Measurements from ENCODE around the gene LRRC7.
A peak's percentile ranks its signal among the peaks of the same experiment; 100 is the strongest.

LRRC7 gene

DNA sequence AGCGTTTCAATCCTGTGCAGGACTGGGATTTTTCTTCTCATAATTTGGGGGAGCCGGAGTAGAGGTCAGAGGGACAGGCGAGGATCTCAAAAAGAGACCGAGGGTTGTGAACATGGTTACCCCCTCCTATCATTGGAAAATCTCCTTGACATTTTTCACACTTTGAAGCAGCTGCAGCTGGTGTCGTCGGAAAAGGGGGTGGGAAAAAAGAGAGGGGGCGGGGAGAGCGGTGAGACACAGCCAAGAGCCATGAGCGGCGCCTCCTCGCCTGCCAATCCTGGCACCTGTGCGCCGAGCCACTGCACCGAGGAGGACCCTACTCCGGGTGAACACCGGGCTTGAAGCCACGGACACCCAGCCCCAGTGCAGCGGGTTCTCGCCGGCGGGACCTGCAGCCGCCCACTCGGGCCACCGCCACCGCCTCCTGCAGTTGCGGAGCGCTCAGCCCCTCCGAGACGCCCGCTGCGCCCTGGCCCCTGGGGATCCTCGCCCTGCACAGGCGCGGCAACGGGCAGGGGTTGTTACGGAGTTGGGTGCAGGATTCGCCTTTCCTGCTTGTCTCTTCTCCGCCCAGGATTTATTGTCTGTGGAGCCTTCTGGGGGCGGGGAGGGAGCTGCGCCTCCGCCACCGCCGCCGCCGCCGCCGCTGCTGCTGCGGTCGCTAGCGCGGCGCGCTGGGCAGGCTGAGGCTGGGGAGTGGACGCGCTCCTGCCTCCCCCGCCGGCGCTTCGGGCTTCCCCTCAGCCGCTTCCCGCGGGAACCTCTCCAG, at the start of gene LRRC7:
TSS of gene LRRC7 (plus strand) at position 271 of the 769 bp plus-strand sequence. CDS start 718 bp downstream, outside the sequence.
- peak; percentile 15 for DNase-seq (ENCODE audit: low spot score)

DNA sequence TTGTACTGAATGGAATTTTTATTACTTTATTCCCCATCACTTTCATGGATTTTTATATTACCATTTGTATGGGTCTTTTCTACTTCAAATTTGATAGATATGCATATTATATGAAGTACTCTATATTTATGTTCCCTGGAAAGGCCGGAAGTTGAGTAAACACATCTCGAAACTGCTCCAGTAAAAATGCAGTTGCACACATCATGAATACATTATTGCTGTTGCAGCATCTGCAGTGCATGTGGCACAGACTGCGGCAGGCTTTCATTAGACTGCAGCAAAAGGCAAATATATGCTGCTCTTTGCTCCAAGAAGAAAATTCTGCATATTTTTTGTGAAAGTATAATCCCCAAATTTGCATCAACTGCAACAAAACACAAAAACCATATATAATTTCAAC, 48.7 kb upstream of the LRRC7 start:
- no peak for DNase-seq (ENCODE audit: low spot score)

DNA sequence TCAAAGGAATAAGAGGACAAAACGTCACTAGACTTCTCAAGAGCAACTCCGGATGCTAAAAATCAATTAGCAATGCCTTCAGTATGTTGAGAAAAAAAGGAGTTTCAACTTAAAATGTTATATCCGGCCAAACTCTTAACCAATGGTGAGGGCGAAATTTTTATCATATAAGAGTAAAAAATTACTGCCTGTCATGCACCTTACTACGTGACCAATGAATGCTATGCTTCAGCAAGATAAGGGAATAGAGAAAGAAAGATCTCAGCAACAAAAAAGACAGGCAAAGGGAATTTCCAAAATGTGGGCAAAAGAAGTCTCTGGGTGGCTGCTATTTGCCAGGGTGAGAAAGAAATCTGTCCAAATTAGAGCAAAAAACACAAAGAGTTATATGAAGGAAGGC, 47.4 kb upstream of the LRRC7 start:
- no peak for DNase-seq (ENCODE audit: low spot score)

DNA sequence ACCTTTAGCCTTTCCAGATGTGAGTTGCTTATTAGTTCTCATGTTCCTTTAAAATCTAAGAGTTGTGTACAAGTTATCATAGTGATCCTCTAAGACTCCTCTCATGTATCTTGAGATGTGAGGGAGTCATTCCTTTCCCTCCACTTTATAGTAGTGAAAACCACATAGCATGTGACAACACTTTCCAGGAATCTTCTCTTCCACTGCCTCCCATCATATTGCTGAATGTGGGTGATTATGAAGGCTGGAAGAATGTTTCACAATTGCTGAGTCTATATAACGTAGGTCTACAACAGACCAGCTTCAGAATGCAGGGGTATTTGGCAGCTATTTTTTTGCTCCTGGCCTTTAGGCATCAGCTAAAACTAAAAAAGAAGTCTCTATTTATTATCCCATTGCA, 44.7 kb upstream of the LRRC7 start:
- no peak for DNase-seq (ENCODE audit: low spot score)

GRCh38 chr1:69523461-69523860, 44.3 kb upstream of the LRRC7 start:
- no peak for DNase-seq (ENCODE audit: low spot score)

- DNase-seq (ENCODE audit: low spot score): no peak
Observed at GRCh38 chr1:69524015-69524414, 43.7 kb upstream of the LRRC7 start.

GRCh38 chr1:69527273-69527672, 40.4 kb upstream of the LRRC7 start:
- no peak for DNase-seq (ENCODE audit: low spot score)

DNA sequence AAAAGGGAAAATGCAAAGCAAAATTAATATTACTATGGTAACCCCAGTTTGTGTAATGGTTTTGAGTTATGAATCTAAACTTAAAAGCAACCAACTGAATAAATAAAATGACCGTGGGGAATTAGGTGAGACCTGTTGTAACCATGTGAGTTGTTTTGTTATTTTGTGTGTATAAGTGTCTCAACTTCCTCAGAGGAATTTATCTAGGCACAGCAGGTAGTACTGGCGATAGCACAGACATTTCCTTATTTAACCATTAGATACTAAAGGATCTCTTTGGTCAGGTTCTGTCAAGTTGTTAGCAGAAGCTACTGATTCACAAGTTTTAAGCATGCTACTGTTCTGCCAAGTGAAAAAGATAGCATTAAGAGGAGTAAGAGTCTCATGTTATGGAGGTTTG, 39.3 kb upstream of the LRRC7 start:
- no peak for DNase-seq (ENCODE audit: low spot score)

GRCh38 chr1:69533343-69533742, 34.4 kb upstream of the LRRC7 start:
- DNase-seq (ENCODE audit: low spot score): no peak

DNA sequence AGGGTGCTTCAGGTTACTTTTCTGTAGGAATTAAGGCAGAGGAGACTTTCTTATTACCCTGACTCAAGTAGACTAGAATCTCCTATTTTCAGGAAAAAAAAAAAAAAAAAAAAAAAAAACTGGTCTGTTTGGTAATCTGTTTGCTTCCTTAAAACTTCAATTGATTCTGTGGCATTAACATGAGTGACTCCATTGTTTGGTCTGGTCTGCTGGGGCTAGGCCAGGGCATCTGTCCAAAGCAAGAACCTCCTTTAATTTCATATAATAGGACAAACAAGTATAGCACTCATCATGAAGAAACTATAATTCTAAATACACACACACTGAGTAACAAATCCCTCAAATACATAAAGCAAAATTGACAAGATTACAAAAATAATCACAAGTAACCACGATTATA, 32.9 kb upstream of the LRRC7 start:
- DNase-seq (ENCODE audit: low spot score): no peak

GRCh38 chr1:69535490-69535889, 32.2 kb upstream of the LRRC7 start:
- DNase-seq (ENCODE audit: low spot score): no peak

- DNase-seq (ENCODE audit: low spot score): no peak
Observed at GRCh38 chr1:69540052-69540451, 27.7 kb upstream of the LRRC7 start.

DNA sequence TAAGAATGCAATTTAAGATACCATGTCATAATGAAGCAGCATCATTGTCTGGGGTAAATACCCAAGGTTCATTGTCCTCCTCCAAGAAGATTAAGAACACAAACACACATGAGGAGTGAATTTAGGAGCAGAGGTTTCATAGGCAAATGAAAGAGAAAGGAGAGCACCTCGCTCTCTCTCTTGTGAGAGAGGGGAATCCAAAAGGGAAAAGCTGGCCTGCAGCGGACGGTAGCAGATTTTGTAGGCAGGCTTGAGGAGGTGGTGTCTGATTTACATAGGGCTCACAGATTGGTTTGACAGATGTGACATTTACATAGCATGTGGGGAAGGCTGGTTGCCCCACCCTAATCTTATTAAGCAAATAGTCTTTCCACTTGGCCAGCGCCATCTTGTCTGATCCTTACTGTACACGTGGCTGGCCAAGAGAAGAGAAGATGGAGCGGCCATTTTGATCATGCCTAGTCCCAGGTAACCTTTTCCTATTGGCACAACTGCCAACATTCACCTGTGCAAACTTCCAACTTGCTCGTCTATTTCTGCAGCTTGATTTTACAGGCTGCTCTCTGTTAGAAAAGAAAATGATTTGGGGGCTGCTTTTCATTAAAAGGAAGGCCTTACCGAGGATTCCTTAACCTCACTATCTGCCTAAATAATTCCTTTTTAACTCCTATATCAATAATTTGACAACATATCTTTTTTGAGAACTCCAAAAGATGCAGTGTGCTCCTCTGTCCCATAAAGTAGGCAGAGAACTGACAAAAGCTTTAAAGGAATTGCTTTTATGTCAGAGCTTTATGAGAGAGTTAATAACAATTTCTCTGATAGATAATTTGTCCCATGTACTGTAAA, 16.0 kb upstream of the LRRC7 start:
- no peak for DNase-seq (ENCODE audit: low spot score)

DNA sequence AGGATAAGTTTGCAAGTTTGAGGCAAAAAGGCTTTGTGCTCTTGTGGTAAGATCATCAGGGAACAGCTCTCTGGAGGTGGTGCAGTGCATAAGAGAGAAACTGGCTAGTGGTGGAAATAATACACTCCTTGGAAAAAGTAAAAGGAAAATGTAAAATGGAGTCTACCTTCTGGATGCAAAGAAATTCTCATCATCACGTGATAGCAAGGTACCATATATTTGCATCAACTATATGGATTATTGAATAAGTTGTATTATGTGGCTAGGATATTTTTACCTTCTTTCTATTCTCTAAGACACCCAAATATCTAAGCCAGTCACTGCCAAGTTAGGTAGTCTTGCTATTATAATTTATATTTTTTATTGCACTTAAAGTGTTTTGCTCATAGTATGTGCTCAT, 14.0 kb upstream of the LRRC7 start:
- no peak for DNase-seq (ENCODE audit: low spot score)

- DNase-seq (ENCODE audit: low spot score): no peak
Observed at GRCh38 chr1:69568421-69569174, 876 bp downstream of the LRRC7 start.

- no peak for DNase-seq (ENCODE audit: low spot score)
Observed at GRCh38 chr1:69569175-69569541, 1.4 kb downstream of the LRRC7 start.

DNA sequence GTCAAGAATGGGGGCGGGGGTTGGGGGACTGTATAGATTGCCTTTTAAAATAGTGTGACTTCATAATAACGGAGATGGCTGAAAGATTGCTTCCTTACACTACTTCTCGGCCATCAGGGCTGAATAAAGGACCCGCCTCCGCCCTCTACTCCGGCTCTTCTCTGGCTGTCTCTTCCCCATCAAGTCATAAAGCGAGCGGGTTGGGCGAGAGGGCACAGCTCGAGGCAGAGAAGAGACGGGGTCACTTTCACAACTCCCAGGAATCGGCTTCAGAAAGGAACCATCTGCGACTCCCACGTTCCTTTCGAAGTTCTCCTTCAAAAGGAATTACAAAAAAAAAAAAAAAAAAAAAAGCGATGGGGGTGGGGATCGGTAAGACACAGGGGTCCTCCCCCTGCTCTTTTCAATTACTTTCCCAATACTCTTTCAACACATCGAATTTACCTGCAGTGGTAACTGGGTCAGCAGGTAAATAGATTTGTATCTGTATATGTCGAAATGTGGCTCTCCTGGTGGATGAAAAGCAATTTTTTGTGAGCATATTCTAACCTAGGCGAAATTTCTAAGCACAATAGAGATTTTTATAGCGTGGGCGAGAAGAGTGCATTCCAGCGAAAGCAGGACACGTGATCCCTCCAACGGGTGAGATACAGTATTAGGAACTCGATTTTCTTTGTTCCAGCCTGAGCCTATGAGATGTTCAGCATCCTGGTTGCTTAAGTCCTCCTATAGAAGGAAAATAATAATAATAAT, 2.0 kb downstream of the LRRC7 start:
- DNase-seq (ENCODE audit: low spot score): no peak

DNA sequence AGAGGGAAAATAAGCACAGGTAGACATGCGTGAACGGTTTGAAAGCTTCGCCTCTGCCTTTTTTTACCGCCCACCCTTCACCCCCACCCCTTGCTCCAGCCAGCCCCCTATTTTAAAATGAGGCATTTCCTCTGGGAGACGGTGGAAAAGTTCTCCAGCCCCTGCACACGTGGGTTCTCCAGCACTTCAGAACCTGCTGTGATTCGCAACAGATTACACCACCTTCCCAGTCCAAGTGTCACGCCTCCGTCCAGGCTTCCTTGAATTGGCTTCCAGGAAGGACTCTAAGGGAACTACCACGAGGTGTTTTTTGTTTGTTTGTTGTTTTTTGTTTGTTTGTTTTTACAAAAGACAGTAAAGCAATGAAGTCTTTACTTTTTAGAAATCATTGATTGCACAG, 2.6 kb downstream of the LRRC7 start:
- DNase-seq (ENCODE audit: low spot score): no peak

DNA sequence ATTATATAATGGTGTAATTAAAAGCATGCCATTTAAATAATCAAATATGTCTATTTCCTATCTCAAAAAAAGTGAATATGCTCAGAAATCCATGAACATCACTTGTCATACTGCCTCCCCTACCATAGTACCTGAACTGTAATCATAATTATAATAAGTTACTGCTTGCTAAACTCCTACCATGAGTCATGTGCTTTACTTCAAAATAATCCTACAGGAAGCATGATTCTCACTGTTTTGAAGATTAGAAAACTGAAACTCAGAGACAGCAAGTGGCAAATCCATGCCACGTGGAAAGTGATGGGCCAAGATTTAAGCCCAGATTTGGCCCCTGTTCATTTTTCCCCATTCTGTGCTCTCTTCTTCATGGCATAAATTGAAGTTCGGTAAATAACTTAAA, 5.2 kb downstream of the LRRC7 start:
- DNase-seq (ENCODE audit: low spot score): no peak

GRCh38 chr1:69573911-69574310, 6.2 kb downstream of the LRRC7 start:
- DNase-seq (ENCODE audit: low spot score): no peak

GRCh38 chr1:69585666-69586065, 17.9 kb downstream of the LRRC7 start:
- no peak for DNase-seq (ENCODE audit: low spot score)

- no peak for DNase-seq (ENCODE audit: low spot score)
Observed at GRCh38 chr1:69587391-69587790, 19.7 kb downstream of the LRRC7 start.

Measured in HuH-7 (cell line).